Mucosa of stomach (tissue), 1 donor: ENCODE measurements around the gene C1orf87.

ENCODE experiments used
- H3K27me3 ChIP-seq: one replicate; pipeline ENCODE4 v1.7.0; 2013; ENCODE audit warnings: mild to moderate bottlenecking, low read length; ENCODE audit not compliant: control insufficient read depth, insufficient read depth
- H3K36me3 ChIP-seq: one replicate; pipeline ENCODE4 v1.7.0; 2013; ENCODE audit warnings: low read length; ENCODE audit not compliant: control insufficient read depth, insufficient read depth
- H3K4me1 ChIP-seq: one replicate; pipeline ENCODE4 v1.7.0; 2013; ENCODE audit warnings: mild to moderate bottlenecking, low read length; ENCODE audit not compliant: control insufficient read depth, insufficient read depth
- H3K4me3 ChIP-seq: one replicate; pipeline ENCODE4 v1.7.0; 2013; ENCODE audit warnings: low read length
- H3K9ac ChIP-seq: one replicate; pipeline ENCODE4 v1.7.0; 2013; ENCODE audit warnings: mild to moderate bottlenecking, low read length, moderate library complexity
- H3K9me3 ChIP-seq: one replicate; pipeline ENCODE4 v1.7.0; 2013; ENCODE audit warnings: mild to moderate bottlenecking, low read length, moderate library complexity; ENCODE audit not compliant: control insufficient read depth
- donor health status: Pancreatic carcinoma.

Gene C1orf87, protein sequence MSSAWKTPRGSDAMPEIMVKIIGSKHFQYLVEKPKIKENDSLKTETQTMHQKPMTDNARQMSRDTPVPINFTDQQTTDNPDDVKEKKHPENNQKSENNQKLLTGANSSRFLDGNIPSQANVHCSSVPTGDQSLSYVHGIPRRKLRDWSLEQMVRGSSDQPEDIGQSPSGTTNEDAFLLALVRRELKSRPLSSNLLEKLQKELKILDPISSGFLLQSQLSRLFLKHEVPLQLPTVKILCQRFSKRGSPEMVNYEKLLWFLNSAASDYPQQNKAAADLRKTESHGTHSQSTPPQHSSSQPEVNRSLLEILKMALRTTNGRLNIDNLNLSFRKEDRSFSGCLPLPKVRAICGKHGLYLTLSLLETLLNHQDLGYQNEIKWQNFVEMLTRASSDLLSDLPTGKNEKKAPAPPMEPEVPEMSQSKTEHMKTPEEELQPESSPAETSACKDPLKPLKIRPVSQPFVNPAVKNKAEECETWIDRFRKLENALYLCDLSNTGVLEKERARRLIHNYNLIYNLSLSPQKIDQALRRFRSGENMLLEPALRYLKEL

DNA sequence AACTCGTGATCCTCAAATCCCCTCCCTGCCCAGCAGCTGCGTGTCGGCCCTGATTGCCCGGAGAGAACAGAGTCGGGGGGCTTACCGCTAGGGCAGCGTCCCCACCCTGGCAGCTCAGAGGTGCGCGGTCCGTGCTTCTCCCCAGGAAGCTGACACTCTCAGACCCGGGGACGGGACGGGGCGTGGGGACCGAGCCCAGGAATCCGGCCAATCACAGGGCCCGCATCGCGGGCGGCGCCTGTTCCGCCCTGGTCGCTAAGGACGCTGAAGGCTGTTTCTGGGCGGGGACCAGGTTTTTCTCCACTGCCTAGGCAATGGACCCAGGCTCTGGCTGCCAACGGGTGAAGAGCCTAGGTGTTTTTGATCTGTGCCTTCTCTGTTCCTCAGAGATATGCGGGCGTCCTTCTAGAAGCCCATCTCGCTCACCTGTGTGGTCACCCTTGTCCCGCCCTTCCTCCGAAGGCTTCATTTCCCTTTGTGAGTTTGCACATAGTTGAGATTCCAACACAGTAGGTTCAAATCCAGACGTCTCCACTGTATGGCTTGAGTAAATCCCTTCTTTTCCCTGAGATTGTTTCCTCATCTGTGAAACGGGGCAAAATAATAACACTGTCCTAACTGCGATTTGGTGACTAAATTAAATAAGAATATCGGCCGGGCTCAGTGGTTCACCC, at the start of gene C1orf87:
Gene C1orf87 (minus strand): TSS at position 166 of the 674 bp plus-strand sequence. CDS start 1,127 bp downstream, outside the sequence.
- Histone ChIP-seq H3K4me3 (no peak within 1 kb of the TSS), H3K9me3 (no peaks in the 10 kb centered on the region), H3K36me3 (no peaks in the 10 kb centered on the region), H3K9ac (no peak within 1 kb of the TSS), H3K4me1 (no peaks in the 10 kb centered on the region), H3K27me3 (peaks cover 23% of the 10 kb centered on the region)

DNA sequence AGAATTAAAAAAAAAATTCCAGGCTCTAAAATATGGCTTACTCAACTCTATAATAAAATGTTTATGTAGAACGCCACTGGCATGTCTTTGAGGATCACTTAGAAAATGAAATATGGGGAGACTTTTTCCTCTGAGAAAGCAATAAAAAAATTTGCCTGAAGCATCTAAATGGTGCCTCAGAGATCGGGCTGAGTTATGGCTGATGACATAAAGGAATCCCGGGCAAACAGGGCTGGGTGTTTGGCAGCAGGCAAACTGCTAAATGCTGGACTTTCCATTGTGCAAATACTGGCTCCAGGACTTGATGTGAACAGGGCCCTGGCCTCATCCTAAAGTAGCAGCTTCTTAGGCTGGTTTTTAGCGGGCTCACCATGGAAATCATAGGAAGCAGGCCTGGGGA, 44.5 kb upstream of the C1orf87 start:
- Histone ChIP-seq H3K9me3 (no peaks in the 10 kb centered on the region), H3K27me3 (no peaks in the 10 kb centered on the region), H3K4me3 (no peak overlapping the region), H3K36me3 (no peaks in the 10 kb centered on the region), H3K9ac (no peak overlapping the region), H3K4me1 (no peaks in the 10 kb centered on the region)

DNA sequence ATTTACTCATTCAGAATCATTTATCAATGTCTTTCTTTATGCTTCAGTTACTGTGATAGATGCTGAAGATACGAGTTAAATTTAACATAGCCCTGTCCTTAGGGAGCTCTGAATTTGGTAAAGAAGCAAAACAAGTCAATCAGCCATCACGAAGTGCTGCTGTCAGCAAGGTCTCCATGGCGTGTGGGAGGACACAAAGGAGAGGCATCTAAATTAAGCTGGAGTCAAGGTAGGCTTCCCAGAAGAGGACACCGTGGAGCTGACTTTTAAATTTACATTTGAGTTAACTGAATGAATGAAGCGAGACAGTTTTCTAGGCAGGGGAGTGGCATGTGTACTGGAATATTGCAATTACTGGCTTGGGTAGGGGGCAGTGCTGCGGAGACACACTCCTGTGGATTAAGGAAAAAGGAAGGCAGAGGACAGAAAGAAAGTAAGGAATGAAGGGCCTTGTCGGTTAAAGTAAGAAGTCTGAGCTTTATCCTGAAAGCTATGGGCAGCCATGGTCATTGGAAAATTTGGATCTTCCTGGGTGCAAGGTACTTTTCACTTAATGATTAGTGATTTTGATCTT, 41.3 kb upstream of the C1orf87 start:
- no peak overlapping the region for H3K9ac ChIP-seq
- H3K36me3 ChIP-seq = no peaks in the 10 kb centered on the region
- no peaks in the 10 kb centered on the region for H3K9me3 ChIP-seq

DNA sequence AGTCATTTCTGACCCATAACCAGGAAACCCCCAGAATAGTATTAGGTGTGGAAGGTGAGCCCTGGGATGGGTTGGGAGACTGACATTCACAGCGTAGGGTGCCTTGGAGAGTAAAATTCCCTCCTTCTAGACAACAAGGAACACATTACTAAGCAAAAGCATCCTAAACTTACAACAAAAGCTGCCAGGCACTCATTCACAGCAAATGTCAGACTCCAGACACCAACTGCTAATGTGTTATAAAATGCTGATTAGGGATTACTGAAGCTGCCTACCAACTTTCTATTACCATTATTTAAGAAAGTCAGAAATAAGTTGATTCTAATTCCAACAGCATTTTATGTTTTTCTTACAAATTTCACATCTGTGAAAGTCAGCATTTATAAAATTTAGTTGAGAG, 40.0 kb upstream of the C1orf87 start:
- Histone ChIP-seq H3K4me3 (no peak overlapping the region), H3K36me3 (no peaks in the 10 kb centered on the region), H3K9me3 (no peaks in the 10 kb centered on the region), H3K27me3 (no peaks in the 10 kb centered on the region), H3K9ac (no peak overlapping the region), H3K4me1 (no peaks in the 10 kb centered on the region)

More for the DNA sequence above, 41.3 kb upstream of the C1orf87 start:
- Histone ChIP-seq H3K4me3 (no peak overlapping the region), H3K4me1 (no peaks in the 10 kb centered on the region), H3K27me3 (no peaks in the 10 kb centered on the region)

DNA sequence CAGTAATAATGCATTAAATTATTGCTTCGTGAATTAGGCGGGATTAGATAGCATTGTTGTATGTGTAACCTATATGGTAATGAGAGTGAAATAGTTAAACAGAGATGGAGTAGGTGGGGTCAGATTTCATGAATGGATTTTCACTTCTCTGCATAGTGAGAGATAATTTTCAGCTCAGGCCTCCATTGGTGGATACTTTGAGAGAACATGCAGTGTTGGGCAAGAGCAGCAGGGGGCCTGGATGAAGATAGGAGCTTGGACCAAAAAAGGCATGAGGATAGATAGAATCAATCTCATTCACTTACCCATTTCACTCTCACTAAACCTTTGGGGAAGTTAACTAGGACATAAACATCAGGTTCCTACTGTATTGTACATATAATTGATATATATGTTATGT, 39.5 kb upstream of the C1orf87 start:
- Histone ChIP-seq H3K9ac (no peak overlapping the region), H3K4me1 (no peaks in the 10 kb centered on the region), H3K27me3 (no peaks in the 10 kb centered on the region), H3K4me3 (no peak overlapping the region), H3K36me3 (no peaks in the 10 kb centered on the region), H3K9me3 (no peaks in the 10 kb centered on the region)

DNA sequence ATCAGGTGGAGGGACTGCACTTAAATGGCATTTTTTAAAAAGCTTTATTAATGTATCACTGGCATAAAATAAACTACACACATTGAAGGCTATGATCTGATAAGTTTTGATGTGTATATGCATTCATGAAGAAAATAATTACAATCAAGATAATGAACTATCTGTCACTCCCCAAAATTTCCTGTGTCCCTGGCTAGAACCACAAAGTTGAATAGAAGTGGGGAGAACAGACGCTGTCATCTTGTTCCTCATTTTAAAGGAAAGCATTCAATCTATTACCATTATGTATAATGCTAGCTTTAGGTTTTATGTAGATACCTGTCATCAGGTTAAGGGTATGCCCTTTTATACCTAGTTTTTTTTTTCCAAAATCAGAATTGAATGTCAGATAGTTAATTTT, 38.1 kb upstream of the C1orf87 start:
- Histone ChIP-seq H3K9me3 (no peaks in the 10 kb centered on the region), H3K4me3 (no peak overlapping the region), H3K36me3 (no peaks in the 10 kb centered on the region), H3K27me3 (no peaks in the 10 kb centered on the region), H3K4me1 (no peaks in the 10 kb centered on the region), H3K9ac (no peak overlapping the region)

DNA sequence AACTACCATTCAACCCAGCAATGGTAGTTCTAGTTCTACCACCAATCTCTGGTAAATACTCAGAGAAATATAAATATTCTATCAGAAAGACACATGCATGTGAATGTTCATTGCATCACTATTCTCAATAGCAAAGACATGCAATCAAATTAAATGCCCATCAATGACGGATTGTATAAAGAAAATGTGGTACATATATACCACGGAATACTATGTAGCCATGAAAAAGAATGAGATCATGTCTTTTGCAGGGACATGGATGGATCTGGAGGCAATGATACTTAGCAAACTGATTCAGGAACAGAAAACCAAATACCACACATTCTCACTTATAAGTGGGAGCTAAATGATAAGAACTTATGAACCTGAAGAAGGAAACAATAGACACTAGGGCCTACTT, 37.5 kb upstream of the C1orf87 start:
- no peaks in the 10 kb centered on the region for H3K4me1 ChIP-seq
- no peaks in the 10 kb centered on the region for H3K36me3 ChIP-seq
- H3K9ac ChIP-seq = no peak overlapping the region
- no peaks in the 10 kb centered on the region for H3K9me3 ChIP-seq
- no peak overlapping the region for H3K4me3 ChIP-seq
- H3K27me3 ChIP-seq = no peaks in the 10 kb centered on the region

DNA sequence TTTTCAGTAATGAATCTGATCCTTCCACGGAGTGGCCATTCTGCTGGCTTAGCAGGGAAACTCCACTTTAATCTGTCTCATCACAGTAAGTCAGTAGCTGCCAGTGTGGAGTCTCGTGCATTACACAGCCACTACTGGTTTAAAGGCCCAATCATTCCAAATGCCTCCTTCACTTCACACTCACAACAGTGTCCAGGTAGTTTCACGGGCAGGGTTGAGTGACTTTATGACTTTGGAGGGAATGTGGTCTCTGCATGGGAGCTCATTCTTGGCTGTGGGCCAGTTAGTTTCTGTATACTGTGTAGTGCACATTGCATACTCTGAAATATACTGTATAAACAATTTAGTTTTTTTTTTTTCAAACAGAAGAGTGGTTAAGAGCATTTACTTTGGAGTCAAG, 34.6 kb upstream of the C1orf87 start:
- H3K36me3 ChIP-seq = no peaks in the 10 kb centered on the region
- no peaks in the 10 kb centered on the region for H3K27me3 ChIP-seq
- no peaks in the 10 kb centered on the region for H3K9me3 ChIP-seq
- H3K4me1 ChIP-seq = no peaks in the 10 kb centered on the region
- H3K4me3 ChIP-seq = no peak overlapping the region
- H3K9ac ChIP-seq = no peak overlapping the region

DNA sequence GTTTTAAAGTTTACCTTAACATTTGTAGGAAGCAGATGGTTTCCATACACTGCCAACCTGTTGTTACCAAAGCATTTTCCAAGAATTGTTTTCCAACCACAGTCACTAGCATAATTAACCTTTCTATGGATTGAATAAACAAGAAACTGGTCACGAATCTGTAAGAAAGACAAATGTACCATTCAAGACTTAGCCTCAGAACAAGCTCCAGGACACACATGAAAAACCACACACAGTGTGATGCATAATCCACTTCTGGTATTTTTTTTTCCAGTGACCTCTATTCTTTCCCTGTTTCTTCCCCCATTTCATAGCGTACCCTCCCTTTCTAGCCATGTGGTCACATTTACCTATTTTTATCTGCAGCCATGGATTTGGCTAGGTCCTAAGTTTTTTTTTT, 29.6 kb upstream of the C1orf87 start:
- no peaks in the 10 kb centered on the region for H3K9me3 ChIP-seq
- H3K4me1 ChIP-seq = no peaks in the 10 kb centered on the region
- no peak overlapping the region for H3K9ac ChIP-seq
- H3K4me3 ChIP-seq = no peak overlapping the region
- H3K36me3 ChIP-seq = no peaks in the 10 kb centered on the region
- H3K27me3 ChIP-seq = no peaks in the 10 kb centered on the region

DNA sequence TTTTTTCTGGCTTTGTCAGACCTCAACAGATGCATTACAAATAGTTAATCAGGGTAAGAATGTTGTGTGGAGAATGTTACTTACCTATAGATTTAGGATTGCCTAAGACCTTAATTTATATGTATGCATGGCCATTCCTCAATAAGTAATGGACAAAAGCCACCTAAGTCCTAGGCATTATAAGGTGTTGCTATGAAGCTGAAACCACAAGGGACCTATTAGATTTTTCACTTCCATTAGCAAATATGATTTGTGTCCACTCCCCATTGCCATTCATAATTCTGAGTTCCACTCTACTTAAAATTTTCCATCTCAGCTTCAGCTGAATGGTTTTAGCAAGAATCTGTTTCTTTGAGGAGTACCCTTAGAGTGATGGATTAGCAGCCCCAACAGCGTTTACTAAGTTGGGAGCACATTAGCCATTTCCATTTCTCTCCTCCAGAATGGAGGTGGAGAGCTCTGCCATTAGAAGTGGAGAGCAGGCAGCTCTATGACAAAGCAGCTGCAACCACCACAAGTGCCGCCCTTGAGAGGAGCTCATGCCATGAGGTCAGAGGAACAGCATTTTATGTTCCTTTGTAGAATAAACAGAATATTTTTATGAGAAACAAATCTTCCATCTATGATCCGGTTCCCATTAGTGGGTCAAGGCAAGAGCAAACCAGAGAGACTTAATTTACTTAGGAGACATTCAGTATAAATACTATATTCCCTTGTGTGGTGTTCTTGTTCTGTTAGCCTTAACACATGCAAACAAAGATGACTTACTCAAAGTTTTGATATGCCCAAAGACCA, 28.9 kb upstream of the C1orf87 start:
- Histone ChIP-seq H3K9ac (no peak overlapping the region), H3K4me1 (no peaks in the 10 kb centered on the region), H3K4me3 (no peak overlapping the region), H3K36me3 (no peaks in the 10 kb centered on the region), H3K27me3 (no peaks in the 10 kb centered on the region), H3K9me3 (no peaks in the 10 kb centered on the region)

DNA sequence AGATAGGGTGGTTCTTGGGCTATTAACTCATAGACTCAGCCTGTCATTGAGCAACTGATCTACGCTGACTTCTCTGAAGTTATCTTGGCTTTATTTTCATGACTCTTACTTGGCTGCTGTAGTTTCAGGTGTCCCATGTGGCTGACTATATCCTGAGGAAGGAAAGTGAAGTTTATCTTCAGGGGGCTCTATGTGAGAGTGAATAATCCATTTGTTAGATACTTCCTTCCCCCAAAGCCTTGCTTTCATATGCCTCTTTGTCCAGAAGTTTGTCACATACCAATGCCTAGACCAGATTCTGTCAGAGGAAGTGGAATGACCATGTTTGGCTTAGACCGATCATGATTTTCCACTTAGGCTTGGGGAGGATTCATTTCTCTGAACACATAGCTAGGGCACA, 27.9 kb upstream of the C1orf87 start:
- Histone ChIP-seq H3K27me3 (no peaks in the 10 kb centered on the region), H3K4me3 (no peak overlapping the region), H3K9ac (no peak overlapping the region), H3K4me1 (no peaks in the 10 kb centered on the region), H3K9me3 (no peaks in the 10 kb centered on the region), H3K36me3 (no peaks in the 10 kb centered on the region)
